ENCODE data around the gene YEATS2. TPM values are rescaled to one million over a fixed set of nuclear protein-coding genes. Genes with fewer than 3 reads are reported as not detected.

The YEATS2 gene
- total and polyA plus RNA-seq, 12 donors, result 4.9 to 27.1 (median 14.0) TPM

DNA sequence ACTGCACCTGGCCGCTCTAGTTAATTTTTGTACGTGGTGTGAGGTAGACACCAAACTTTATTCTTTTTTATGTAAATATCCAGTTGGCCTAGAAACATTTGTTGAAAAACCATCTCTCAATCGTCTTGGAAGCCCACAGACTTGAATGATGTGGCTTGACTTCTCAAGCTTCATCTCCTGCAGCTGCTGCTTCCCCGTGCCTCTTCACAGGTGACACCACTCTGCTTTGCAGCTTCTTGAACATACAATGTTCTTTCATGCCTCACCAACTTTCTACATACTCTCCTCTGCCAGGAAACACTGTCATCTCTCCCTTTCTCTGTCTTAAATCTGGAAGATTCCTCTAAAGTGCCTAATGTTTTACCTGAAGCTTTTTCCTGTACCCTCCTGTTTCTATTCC is 92.2 kb downstream of the YEATS2 start:
- DNase-seq, result no peak
- Histone ChIP-seq H3K27me3 (no peaks in the 10 kb centered on the region), H3K27ac (no peak overlapping the region), H3K4me3 (no peak overlapping the region), H3K4me1 (replicated peaks in 1 of 2) (no peaks in the 10 kb centered on the region), H3K9me3 (replicated peaks in 1 of 3) (no peaks in the 10 kb centered on the region), H3K36me3 (replicated peaks in 1 of 2) (peaks cover 0 to 42% of the 10 kb centered on the region in 2 donors)
- 94 to 98% (median 96%) methylated on average over 4 of the region's 4 CpGs for WGBS, 4 donors
- TF ChIP-seq, protein P1, sequence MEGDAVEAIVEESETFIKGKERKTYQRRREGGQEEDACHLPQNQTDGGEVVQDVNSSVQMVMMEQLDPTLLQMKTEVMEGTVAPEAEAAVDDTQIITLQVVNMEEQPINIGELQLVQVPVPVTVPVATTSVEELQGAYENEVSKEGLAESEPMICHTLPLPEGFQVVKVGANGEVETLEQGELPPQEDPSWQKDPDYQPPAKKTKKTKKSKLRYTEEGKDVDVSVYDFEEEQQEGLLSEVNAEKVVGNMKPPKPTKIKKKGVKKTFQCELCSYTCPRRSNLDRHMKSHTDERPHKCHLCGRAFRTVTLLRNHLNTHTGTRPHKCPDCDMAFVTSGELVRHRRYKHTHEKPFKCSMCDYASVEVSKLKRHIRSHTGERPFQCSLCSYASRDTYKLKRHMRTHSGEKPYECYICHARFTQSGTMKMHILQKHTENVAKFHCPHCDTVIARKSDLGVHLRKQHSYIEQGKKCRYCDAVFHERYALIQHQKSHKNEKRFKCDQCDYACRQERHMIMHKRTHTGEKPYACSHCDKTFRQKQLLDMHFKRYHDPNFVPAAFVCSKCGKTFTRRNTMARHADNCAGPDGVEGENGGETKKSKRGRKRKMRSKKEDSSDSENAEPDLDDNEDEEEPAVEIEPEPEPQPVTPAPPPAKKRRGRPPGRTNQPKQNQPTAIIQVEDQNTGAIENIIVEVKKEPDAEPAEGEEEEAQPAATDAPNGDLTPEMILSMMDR (IDR thresholded peaks at IDR 0.05), result no peak
- no peak for TF ChIP-seq POLR2A (IDR thresholded peaks at IDR 0.05)
- intact Hi-C loops (cut with DNase I), result no loop called here

DNA sequence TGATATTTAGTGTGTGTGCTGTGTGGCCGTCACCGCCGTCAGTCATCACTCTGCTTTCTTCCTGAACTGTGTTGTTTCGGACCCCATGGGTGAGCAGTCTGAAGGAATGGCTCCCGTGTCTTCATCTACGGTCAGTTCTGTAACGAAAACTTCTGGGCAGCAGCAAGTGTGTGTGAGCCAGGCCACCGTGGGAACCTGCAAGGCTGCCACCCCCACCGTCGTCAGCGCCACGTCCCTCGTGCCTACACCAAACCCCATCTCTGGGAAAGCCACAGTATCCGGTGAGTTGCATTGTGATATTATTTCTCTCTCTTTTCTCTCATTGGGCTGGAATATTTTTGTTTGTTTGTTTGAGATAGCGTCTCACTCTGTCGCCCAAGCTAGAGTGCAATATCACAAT is 93.1 kb downstream of the YEATS2 start:
- WGBS, 4 donors, result 89 to 96% (median 93%) methylated on average over 15 to 16 of the region's 16 CpGs
- no peak for TF ChIP-seq POLR2A (IDR thresholded peaks at IDR 0.05)
- H3K4me1 ChIP-seq (replicated peaks in 1 of 2), result no peaks in the 10 kb centered on the region
- intact Hi-C loops (cut with DNase I), result no loop called here
- no peaks in the 10 kb centered on the region for H3K9me3 ChIP-seq (replicated peaks in 1 of 3)
- no peak overlapping the region for H3K27ac ChIP-seq
- H3K4me3 ChIP-seq, result no peak overlapping the region
- H3K27me3 ChIP-seq, result no peaks in the 10 kb centered on the region
- H3K36me3 ChIP-seq (replicated peaks in 1 of 2), result peaks cover 0 to 39% of the 10 kb centered on the region in 2 donors
- DNase-seq, result no peak

DNA sequence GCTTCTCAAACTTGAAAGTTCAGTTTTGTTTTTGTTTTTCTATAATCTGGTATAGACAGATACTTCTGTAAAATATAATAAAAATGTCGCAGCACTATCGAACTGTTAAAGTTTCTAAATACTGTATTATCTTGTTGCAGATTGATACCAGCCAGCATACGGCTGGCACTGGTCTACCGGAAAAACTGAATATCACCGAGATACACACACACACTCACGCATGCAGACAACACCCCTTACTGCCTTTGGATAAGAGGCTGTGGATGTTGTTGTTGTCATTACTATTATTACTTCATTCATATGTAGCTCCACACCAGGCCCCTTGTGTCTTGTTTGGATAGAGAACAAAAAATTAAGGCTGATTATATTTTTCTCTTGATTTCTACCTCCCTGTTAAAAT is 95.4 kb downstream of the YEATS2 start:
- no peak for DNase-seq
- Histone ChIP-seq H3K4me3 (no peak overlapping the region), H3K4me1 (replicated peaks in 1 of 2) (no peaks in the 10 kb centered on the region), H3K9me3 (replicated peaks in 1 of 3) (no peaks in the 10 kb centered on the region), H3K27ac (no peak overlapping the region), H3K36me3 (replicated peaks in 1 of 2) (peaks cover 0 to 26% of the 10 kb centered on the region in 2 donors), H3K27me3 (no peaks in the 10 kb centered on the region)
- intact Hi-C loops (cut with DNase I), result no loop called here
- WGBS, 4 donors, result 91 to 95% (median 94%) methylated on average over 6 of the region's 6 CpGs
- TF ChIP-seq POLR2A (IDR thresholded peaks at IDR 0.05), result no peak
- TF ChIP-seq, protein P1 (IDR thresholded peaks at IDR 0.05), result no peak

DNA sequence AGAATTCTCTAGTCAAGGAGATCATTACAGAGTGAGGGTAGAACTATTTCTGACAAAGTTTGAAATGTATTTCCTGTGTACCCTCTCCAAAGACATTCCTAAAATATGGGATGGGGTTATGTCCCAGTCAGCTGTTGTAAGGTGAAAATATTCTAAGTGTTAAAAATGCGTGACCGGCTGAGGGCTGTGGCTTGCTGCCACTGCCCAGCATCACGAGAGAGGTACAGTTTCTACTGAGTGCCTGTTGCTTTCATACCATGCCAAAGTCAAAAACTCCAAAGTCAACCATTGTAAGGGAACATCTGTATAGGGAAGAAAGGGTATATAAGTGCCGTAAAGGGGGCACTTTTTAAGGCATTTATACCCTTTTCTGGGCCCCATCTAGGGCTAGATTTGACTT is 96.9 kb downstream of the YEATS2 start:
- H3K36me3 ChIP-seq (replicated peaks in 1 of 2), result peaks cover 0 to 41% of the 10 kb centered on the region in 2 donors
- H3K27ac ChIP-seq, result no peak overlapping the region
- no peaks in the 10 kb centered on the region for H3K4me1 ChIP-seq (replicated peaks in 1 of 2)
- WGBS, 4 donors, result 93 to 99% (median 96%) methylated on average over 4 of the region's 4 CpGs
- H3K27me3 ChIP-seq, result no peaks in the 10 kb centered on the region
- H3K9me3 ChIP-seq (replicated peaks in 1 of 3), result no peaks in the 10 kb centered on the region
- no peak for DNase-seq
- no peak overlapping the region for H3K4me3 ChIP-seq
- intact Hi-C loops (cut with DNase I), result no loop called here
- TF ChIP-seq POLR2A (IDR thresholded peaks at IDR 0.05), result no peak
- TF ChIP-seq, protein P1 (IDR thresholded peaks at IDR 0.05), result no peak

DNA sequence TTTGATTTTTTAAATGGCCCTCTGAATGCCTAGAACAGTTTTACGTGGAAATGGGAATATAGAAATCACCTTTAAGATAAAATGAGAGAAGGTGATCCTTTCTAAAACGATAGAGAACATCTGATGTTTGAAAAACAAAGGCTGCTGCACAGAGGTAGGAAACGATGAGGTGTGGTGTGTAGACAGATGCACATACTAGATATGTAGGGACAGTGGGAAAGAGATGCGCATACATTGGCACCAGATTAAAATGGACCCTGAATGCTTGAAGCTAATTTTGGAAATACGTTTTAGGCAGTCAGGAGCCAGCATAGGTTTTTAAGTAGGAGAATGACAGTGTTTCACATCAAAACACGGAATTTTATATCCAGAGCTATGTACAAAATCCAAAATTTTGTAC is 98.8 kb downstream of the YEATS2 start:
- intact Hi-C loops (cut with DNase I), result no loop called here
- no peak overlapping the region for H3K4me3 ChIP-seq
- no peaks in the 10 kb centered on the region for H3K27me3 ChIP-seq
- no peak for DNase-seq
- H3K36me3 ChIP-seq (replicated peaks in 1 of 2), result peaks cover 0 to 48% of the 10 kb centered on the region in 2 donors
- TF ChIP-seq, protein P1 (IDR thresholded peaks at IDR 0.05), result no peak
- no peak for TF ChIP-seq POLR2A (IDR thresholded peaks at IDR 0.05)
- H3K27ac ChIP-seq, result no peak overlapping the region
- H3K4me1 ChIP-seq (replicated peaks in 1 of 2), result no peaks in the 10 kb centered on the region
- 87 to 99% (median 95%) methylated on average over 6 of the region's 6 CpGs for WGBS, 4 donors
- no peaks in the 10 kb centered on the region for H3K9me3 ChIP-seq (replicated peaks in 1 of 3)
